GM12878 (cell line): ENCODE measurements around the gene ITPKA. TPM values are rescaled to one million over a fixed set of nuclear protein-coding genes. Genes with fewer than 3 reads are reported as not detected.

Experiments used
- ATAC-seq: fragments of 200-7000 bp; cut with Tn5 transposase; 3 replicates; pipeline ENCODE4 v1.9.1; 2020; ENCODE audit warnings: mild to moderate bottlenecking, moderate library complexity
- BruUV-seq: library from RNA; stranded (reverse); fragments of 400-500 nt; replicated peaks from 2 replicates; lab custom pipeline; 2021; lab: Mats Ljungman, UMichigan
- CTCF ChIA-PET: fragments of 300-600 bp; sonication (Branson Sonifier 250); formaldehyde crosslinking; extraction: SDS; loops from one replicate; lab custom pipeline; 2021; ENCODE audit warnings: inconsistent platforms; lab: Yijun Ruan, JAX
- POLR2A ChIA-PET: fragments of 350-600 bp; formaldehyde crosslinking; extraction: SDS; loops from one replicate; lab custom pipeline; 2021; ENCODE audit warnings: inconsistent platforms; lab: Charles Lee
- RAD21 ChIA-PET: fragments of 300-600 bp; sonication (Branson Sonifier 250); formaldehyde crosslinking; loops from one replicate; lab custom pipeline; 2023; ENCODE audit warnings: antibody characterized with exemption; ENCODE audit not compliant: unreplicated experiment; lab: Charles Lee
- SMC1A ChIA-PET: fragments of 300-600 bp; sonication (Branson Sonifier 250); formaldehyde crosslinking; loops from one replicate; lab custom pipeline; 2023; ENCODE audit not compliant: unreplicated experiment, uncharacterized antibody; lab: Charles Lee
- DNase-seq: peaks from one replicate; pipeline ENCODE4 v3.0.0-alpha.2; 2011; ENCODE audit warnings: low read depth, low spot score
- FAIRE-seq: peaks from 3 replicates; lab custom pipeline; 2011; peaks lifted over from hg19 to GRCh38; lab: Jason Lieb, UNC
- H2AFZ ChIP-seq: 2 replicates; pipeline ENCODE4 v1.6.0; 2011; ENCODE audit warnings: low read depth, low read length, control low read depth; ENCODE audit not compliant: control insufficient read depth
- H3K27ac ChIP-seq: 2 replicates; pipeline ENCODE4 v1.5.1; 2011; ENCODE audit warnings: control low read depth; ENCODE audit not compliant: control insufficient read depth, insufficient read depth
- H3K27me3 ChIP-seq, 2 experiments: replicated peaks in 1 of 2; 2 replicates each; pipeline versions ENCODE4 v1.6.0 to v1.6.1; 2011; ENCODE audit warnings: low read length in 1 of 2; ENCODE audit not compliant: control insufficient read depth in 2 of 2, insufficient read depth in 2 of 2
- H3K36me3 ChIP-seq, 2 experiments: 2 replicates each; pipeline ENCODE4 v1.5.1; 2011; ENCODE audit warnings: low read length in 1 of 2; ENCODE audit not compliant: control insufficient read depth in 2 of 2, insufficient read depth in 2 of 2
- H3K4me1 ChIP-seq: 2 replicates; pipeline ENCODE4 v1.6.1; 2011; ENCODE audit warnings: mild to moderate bottlenecking, low read length, moderate library complexity, mixed read lengths; ENCODE audit not compliant: control insufficient read depth, insufficient read depth
- H3K4me2 ChIP-seq: 2 replicates; pipeline ENCODE4 v1.6.0; 2011; ENCODE audit warnings: control low read depth; ENCODE audit not compliant: control insufficient read depth, insufficient read depth
- H3K4me3 ChIP-seq: fragments of 200-600 bp; sonication (generic); 2 replicates; pipeline ENCODE4 v1.5.1; 2016
- H3K79me2 ChIP-seq: 2 replicates; pipeline ENCODE4 v1.6.0; 2011; ENCODE audit warnings: low read length; ENCODE audit not compliant: control insufficient read depth, insufficient read depth
- H3K9ac ChIP-seq: 2 replicates; pipeline ENCODE4 v1.8.0; 2011; ENCODE audit warnings: low read length, control low read depth, mixed read lengths; ENCODE audit not compliant: control insufficient read depth, insufficient read depth
- H3K9me3 ChIP-seq: replicated peaks from 3 replicates; pipeline ENCODE4 v1.5.1; 2011; ENCODE audit warnings: mild to moderate bottlenecking, low read length; ENCODE audit not compliant: control insufficient read depth, insufficient read depth
- H4K20me1 ChIP-seq: 2 replicates; pipeline ENCODE4 v1.6.0; 2011; ENCODE audit not compliant: control insufficient read depth, insufficient read depth
- CBX5 ChIP-seq: sonication (generic); IDR thresholded peaks from 2 replicates; pipeline ENCODE4 v1.6.1; 2016; ENCODE audit warnings: low read depth, moderate library complexity, mild to moderate bottlenecking, inconsistent platforms
- CREM ChIP-seq: IDR thresholded peaks from 2 replicates; pipeline ENCODE4 v1.6.1; 2014; ENCODE audit warnings: antibody characterized with exemption, low read depth
- EZH2 ChIP-seq: IDR thresholded peaks from 2 replicates; pipeline ENCODE4 v1.6.1; 2012; ENCODE audit warnings: low read depth, mild to moderate bottlenecking, control low read depth, inconsistent platforms, low read length, borderline replicate concordance; ENCODE audit not compliant: control insufficient read depth
- FOXK2 ChIP-seq: fragments of 450-650 bp; IDR thresholded peaks from 2 replicates; pipeline ENCODE4 v1.6.1; 2017; ENCODE audit warnings: mild to moderate bottlenecking, moderate library complexity
- HDAC2 ChIP-seq: fragments of 200-600 bp; sonication (generic); IDR thresholded peaks from 2 replicates; pipeline ENCODE4 v1.6.1; 2017
- MTA2 ChIP-seq: fragments of 450-650 bp; IDR thresholded peaks from 2 replicates; pipeline ENCODE4 v1.6.1; 2016; ENCODE audit warnings: low read depth, mild to moderate bottlenecking, moderate library complexity
- MXI1 ChIP-seq: fragments of 150-350 bp; IDR thresholded peaks from 2 replicates; pipeline ENCODE4 v1.6.1; 2011; ENCODE audit warnings: low read depth, mild to moderate bottlenecking, inconsistent platforms, low read length, improper control_type of control experiment
- POLR2AphosphoS5 ChIP-seq: IDR thresholded peaks from 2 replicates; pipeline ENCODE4 v1.6.1; 2011; ENCODE audit warnings: mild to moderate bottlenecking, low read length, inconsistent platforms
- TBL1XR1 ChIP-seq: IDR thresholded peaks from 2 replicates; pipeline ENCODE4 v1.6.1; 2012; ENCODE audit warnings: low read depth, low read length, improper control_type of control experiment
- ZNF207 ChIP-seq: fragments of 450-650 bp; IDR thresholded peaks from 2 replicates; pipeline ENCODE4 v1.6.1; 2014; ENCODE audit warnings: antibody characterized with exemption, mild to moderate bottlenecking, borderline replicate concordance
- WGBS: methylation state at CpG from one replicate; pipeline ENCODE4 v1.1.6; 2016; ENCODE audit warnings: low lambda C conversion rate; ENCODE audit not compliant: insufficient replicate concordance, insufficient coverage; ENCODE audit errors: missing lambda C conversion rate; 5-methylcytosine and 5-hydroxymethylcytosine counted together
- in situ Hi-C: fragments of 300-500 bp; cut with MboI; formaldehyde crosslinking; loops from 9 replicates; pipeline ENCODE4 v1.14.3; 2018; ENCODE audit warnings: mixed read lengths
- intact Hi-C: fragments of 100-400 bp; cut with micrococcal nuclease; formaldehyde crosslinking; loops from one replicate; pipeline ENCODE4 v1.14.2; 2022; ENCODE audit not compliant: unreplicated experiment
- polyA plus RNA-seq, 11 experiments: library from polyadenylated mRNA; depleted of rRNA in 4 of 11; unstranded in 6 of 11; stranded (reverse) in 5 of 11; fragments of >200 nt; fragmentation: Nextera tagmentation in 4 of 11; fragmentation: Illumina TruSeq in 1 of 11; extraction: Ambion mirVana in 4 of 11; extraction: Trizol in 1 of 11; gene quantifications; 1 replicate in 1 of 11; 2 replicates in 10 of 11; pipeline versions ENCODE4 v1.2.1 to v1.2.3, GENCODE V29; 2011 to 2016; ENCODE audit warnings: inconsistent platforms in 2 of 11, missing spikeins in 2 of 11, low read depth in 1 of 11
- total RNA-seq, 4 experiments: library from RNA; depleted of rRNA in 3 of 4; stranded (reverse); fragments of >200 nt in 3 of 4; fragmentation: Illumina TruSeq in 1 of 4; extraction: Trizol in 1 of 4; gene quantifications; 2 replicates each; pipeline versions ENCODE4 v1.2.1 to v1.2.3, GENCODE V29; 2013 to 2021
- TF ChIP-seq, protein P1 (sequence below): IDR thresholded peaks from 2 replicates; pipeline ENCODE4 v1.6.1; 2011; ENCODE audit warnings: mild to moderate bottlenecking, low read depth, low read length, moderate library complexity; ENCODE audit not compliant: insufficient replicate concordance

ITPKA gene
- total and polyA plus RNA-seq, 10 of the 15 experiments (the other 5 are each of a cell fraction or from before 2014, with no cell fraction given): 0.04 to 1.5 (median 0.49) TPM; not detected in 1

- ChIA-PET RAD21 (no interaction called here), SMC1A (interaction anchor here (1.5 kb wide), 1 partner anchor 65 kb away, joined by 3 read pairs; no protein-coding TSS in a partner anchor), CTCF (interaction anchor here (1.3 kb wide), 1 partner anchor 66 kb away, joined by 5 read pairs; no protein-coding TSS in a partner anchor), POLR2A (no interaction called here)
- no peaks in the 10 kb centered on the region for H3K79me2 ChIP-seq
- H3K36me3 ChIP-seq: peaks cover 4 to 17% of the 10 kb centered on the region in 2 experiments
- no peak overlapping the region for H3K27ac ChIP-seq
- no TSS peak for BruUV-seq
- DNase-seq (no peak), ATAC-seq (no peak), FAIRE-seq (no peak)
- TF ChIP-seq POLR2AphosphoS5 (no peak), MXI1 (no peak), FOXK2 (no peak), CBX5 (no peak), CREM (no peak), EZH2 (no peak), ZNF207 (no peak), TBL1XR1 (no peak), MTA2 (no peak), HDAC2 (no peak)
- TF ChIP-seq, protein P1, sequence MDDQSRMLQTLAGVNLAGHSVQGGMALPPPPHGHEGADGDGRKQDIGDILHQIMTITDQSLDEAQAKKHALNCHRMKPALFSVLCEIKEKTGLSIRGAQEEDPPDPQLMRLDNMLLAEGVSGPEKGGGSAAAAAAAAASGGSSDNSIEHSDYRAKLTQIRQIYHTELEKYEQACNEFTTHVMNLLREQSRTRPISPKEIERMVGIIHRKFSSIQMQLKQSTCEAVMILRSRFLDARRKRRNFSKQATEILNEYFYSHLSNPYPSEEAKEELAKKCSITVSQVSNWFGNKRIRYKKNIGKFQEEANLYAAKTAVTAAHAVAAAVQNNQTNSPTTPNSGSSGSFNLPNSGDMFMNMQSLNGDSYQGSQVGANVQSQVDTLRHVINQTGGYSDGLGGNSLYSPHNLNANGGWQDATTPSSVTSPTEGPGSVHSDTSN: no peak
- in situ Hi-C loops: no loop called here
- H3K27me3 ChIP-seq: no peaks in the 10 kb centered on the region
- 35% methylated on average over 6 of the region's 6 CpGs for WGBS
- H4K20me1 ChIP-seq: no peaks in the 10 kb centered on the region
- no peaks in the 10 kb centered on the region for H3K4me1 ChIP-seq
- H3K9ac ChIP-seq: no peak overlapping the region
- H2AFZ ChIP-seq: no peak overlapping the region
- H3K9me3 ChIP-seq: no peaks in the 10 kb centered on the region
- intact Hi-C loops: no loop called here
- no peak overlapping the region for H3K4me3 ChIP-seq
- no peak overlapping the region for H3K4me2 ChIP-seq
These were observed 36.8 kb downstream of the ITPKA start for GRCh38 chr15:41530363-41530956.
